GM19043 (cell line): ENCODE data around the gene DAB2.
"Not testable (repeated sequence)": the region's sequence is repeated elsewhere in the genome, so short reads cannot be mapped to it uniquely, and the experiment has no call there.

ENCODE experiments used
- ATAC-seq: cut with Tn5 transposase; IDR thresholded peaks from one replicate; pipeline ENCODE4 v1.9.1; 2021; ENCODE audit warnings: low read depth; ENCODE audit not compliant: unreplicated experiment

DAB2 gene

GRCh38 chr5:39422728-39423285 lies 2.0 kb downstream of the DAB2 start:
- ATAC-seq = no peak

DNA sequence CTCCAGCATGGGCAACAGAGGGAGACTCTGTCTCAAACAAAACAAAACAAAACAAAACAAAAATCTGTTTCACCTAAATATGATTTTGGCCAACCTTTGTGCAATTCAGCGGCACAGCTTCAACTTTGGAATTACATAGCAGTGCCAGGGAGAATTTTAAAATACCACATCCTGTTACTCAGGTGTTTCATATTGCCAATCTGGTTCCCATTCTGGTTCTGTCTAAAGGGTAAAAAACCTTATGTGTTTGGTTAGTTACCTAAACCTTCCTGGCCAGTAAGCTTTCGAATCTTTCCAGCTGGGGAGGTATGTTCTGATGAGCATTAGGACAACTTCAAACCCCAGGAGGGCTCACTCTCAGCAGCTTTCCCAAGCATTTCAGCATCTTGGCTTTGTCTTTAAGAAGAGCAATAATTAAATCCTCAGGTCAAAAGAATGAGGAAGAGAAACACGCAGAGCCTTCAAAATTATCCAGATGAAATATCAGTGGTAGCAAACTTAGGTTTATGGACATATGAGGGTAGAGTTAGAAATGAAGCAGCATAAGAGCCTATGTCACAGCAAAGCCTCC lies 2.7 kb downstream of the DAB2 start:
- no peak for ATAC-seq

DNA sequence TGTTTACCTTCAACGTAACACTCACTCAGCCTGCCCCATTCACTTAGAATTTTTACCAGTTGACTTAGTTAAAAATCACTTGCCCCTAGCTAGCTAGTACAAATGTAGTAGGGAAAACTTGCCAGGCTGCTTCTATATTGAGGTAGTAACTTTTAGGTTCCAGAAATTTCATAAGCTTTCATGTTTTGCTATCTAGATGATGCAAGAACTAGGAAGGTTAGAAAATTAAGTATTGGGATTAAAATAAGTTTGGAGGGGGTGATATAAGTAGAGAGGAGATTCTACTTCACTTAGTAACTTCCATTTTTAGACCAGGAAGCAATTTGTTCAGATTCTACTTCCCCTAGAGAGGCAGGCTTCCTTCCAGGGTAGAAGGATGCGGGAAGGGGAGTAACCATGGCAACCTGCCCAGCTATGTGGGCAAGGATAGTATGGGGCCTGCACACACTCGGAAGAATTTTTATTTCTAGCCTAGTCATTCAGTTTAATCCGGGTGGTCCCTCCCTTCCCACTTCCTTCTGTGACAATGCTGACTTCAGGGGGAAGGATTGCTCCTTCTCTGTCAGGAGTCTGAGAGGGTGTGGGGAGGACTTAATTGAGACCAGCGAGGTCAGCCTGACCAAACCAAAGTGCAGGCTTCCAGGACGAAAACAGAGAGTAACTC lies 4.2 kb downstream of the DAB2 start:
- ATAC-seq = no peak

DNA sequence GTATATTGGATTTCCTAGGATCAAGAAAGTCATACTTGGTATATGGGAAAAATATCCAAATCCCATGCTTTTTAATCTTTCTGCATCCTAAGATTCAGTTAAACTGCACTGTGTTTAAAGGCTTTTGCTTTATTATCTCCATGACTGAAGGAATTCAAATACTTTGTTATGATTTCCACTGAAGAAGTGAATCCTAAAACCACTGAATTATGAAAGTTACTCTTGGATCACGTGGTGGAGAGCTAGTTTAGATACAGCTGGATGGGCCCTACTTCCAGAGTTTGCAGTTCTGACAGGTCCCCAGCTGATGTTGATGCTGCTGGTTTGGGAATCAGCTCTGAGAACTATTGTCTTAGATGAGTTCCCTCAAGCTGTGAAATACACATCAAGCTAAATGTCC lies 5.0 kb downstream of the DAB2 start:
- ATAC-seq = no peak

GRCh38 chr5:39417979-39418378 lies 6.8 kb downstream of the DAB2 start:
- ATAC-seq = no peak

- no peak for ATAC-seq
These were observed 9.6 kb downstream of the DAB2 start for GRCh38 chr5:39415201-39415600.

DNA sequence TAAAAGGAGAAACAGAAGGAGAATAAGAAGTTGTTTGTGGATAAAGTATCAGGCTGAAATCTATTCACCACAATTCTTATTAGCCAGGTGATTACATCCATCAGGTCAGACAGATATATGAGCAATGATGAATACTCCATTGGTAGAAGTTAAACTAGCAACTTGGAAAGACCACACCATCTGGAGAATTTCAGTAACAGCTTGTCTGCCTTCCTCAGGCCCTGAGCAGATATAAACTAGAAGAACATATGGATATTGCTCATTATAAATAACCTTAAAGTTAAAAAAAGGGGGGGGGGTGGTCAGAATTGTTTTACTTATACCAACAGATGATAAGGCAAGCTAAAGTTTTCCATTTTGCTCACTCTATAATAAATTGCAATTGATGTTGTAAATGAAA lies 10.4 kb downstream of the DAB2 start:
- ATAC-seq = no peak

GRCh38 chr5:39413771-39414170 lies 11.0 kb downstream of the DAB2 start:
- ATAC-seq = no peak

DNA sequence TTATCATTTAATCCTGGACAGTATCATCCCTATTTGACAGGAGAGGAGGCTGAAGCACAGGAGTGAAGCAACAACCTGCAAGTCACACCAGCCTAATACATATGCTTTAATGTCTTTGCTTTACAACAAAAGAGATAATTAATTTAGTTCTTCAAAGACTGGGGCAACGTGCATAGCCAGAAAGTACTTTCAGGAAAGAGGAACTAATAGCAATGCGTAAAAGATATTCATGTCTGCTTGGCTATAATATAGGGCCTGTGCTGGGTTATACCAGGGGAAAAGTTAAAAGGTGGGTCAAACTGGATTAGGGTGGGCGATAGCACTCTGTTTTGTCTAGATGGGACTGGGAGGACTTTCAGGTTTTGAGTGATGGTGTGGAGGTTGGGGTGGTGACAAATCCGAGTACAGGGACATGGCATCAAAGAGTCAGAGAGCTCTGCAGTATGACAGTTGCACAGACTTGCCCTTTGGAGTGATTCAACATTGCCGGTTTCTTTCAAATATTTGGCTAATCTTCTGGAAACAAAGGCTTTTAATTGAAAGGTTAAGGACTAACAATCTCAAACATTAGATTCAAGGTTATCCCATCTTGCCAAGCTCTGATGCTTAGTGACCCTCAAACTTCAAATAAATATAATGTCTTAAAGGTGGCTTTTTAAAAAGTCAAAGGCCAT lies 11.9 kb downstream of the DAB2 start:
- ATAC-seq = no peak

GRCh38 chr5:39411985-39412384 lies 12.8 kb downstream of the DAB2 start:
- no peak for ATAC-seq

DNA sequence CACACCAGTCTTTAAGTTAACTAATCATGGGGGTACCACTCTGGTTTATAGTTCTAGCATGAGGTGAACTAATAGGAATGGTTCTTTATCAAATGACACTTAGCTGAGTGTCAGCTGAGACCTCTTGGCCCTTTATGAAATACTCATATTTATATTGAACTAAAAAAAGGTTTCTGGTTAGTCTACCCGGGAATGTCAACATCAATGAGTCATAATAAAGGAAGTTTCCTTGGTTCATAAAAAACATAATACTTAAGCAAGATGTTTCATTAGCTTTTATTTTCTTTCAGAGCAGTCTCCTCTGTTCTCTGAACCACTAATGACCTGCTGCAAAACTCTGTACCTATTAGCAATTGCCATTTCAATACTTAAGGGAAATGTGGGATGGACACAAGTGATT lies 13.7 kb downstream of the DAB2 start:
- no peak for ATAC-seq

DNA sequence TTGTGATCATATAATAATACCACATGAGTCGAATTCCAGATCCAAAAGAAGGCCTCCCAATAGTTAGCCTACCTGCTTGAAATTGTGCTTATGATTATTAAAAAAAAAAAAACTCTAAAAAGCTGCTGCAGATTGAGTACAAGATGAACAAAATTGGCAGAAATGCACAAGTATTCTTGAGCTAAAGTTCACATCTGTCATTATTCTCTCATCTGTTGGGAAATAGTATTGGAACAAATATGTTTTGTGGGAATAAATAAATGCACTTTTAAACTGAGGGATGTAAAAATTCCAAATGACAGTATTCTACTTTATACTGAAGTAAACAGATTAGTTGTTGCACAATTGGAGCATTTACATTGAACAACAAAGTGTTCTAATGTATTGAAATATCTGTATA lies 15.7 kb downstream of the DAB2 start:
- no peak for ATAC-seq

GRCh38 chr5:39405083-39405843 lies 19.5 kb downstream of the DAB2 start:
- no peak for ATAC-seq

- ATAC-seq = not testable (repeated sequence)
These were observed 21.0 kb downstream of the DAB2 start for GRCh38 chr5:39403761-39404160.

DNA sequence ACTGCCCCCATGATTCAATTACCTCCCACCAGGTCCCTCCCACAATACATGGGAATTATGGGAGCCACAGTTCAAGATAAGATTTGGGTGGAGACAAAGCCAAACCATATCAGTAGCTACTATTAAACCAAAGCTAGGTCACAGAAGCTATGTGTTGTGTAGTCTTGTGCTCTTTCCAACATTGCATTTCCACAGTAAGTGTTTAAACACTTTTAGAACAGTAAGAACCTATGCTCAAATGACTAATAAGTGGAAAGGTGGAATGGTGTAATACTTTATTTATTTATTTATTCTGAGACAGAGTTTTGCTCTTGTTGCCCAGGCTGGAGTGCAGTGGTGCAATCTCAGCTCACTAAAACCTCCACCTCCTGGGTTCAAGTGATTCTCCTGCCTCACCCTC lies 22.6 kb downstream of the DAB2 start:
- not testable (repeated sequence) for ATAC-seq

DNA sequence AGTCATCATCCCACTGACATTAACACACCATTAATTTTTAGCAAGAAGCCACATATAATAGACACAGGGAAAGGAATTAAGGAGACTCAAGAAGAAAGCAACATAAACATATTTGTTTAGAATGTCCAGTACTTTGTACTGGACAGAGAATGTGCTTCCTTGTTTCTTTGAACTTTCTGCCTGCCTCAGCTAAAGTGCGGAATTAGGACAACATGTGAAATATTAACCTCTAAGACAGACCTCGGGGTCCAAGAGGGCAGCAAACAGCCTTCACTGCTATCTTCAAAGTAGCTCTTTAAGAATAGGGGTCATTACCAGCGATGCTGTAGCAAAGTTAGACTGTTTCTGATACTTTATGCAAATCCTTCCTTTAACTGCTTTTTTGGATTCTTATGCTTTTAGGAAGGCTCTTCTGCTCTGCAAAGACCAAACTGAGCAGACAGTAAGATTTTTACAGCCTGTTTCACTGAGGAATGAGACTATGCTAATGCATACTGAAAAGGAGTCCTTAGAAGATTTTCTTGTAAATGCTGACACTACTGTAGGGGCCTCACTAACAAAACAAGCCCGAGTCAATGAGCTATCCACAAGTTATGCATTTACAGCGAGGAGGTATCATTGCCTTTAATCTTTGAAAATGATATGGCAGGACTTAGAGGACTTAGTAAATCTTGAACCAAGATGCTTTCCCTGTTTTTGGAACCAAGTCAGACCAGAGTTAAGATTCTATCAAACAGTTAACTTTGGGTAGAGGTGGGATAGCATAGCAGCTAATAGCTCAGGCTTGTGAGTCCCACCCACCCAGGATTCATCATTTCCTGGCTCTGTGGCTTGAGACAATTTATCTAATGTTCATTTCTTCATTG lies 23.8 kb downstream of the DAB2 start:
- ATAC-seq = no peak

DNA sequence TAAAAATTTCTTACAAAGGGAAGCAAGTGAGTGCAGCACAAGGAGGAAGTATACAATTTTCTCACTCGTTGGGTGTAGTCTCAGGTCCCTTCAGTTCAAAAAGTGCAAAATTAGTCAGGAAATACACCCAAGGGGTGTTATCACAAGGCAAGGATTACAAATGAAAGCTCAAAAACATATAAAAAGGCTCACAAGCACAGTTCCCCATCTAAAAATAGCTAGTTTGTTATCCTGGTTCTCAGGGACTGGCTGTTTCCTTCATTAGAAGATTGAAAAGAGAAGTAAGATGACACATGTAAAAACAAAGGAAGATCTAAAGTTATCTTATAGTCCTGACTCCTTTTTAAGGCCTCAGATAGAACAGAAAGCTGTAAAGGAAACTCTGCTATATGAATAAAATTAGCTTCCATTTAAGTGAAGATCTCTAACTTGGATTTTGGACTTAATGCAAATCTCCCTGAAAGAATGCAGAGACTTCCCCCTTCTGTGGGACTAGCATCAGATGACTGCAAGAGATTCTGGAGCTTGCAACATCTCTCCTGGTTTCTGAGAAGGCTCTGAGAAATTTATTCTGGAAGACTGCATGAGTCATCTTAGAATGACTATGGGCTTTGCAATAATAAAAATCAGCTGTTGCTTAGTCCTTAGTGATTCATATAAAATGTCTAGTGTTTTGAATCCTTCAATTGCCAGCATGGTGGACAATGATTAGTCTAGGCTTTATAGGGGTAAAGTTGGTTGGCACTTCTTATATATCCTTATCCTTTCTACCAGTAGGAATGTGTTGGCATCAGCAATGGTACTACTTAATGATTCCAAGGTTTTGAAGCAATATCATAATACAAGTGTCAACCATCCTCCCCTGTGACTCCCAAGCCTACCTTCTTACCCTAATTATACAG lies 25.4 kb downstream of the DAB2 start:
- no peak for ATAC-seq

DNA sequence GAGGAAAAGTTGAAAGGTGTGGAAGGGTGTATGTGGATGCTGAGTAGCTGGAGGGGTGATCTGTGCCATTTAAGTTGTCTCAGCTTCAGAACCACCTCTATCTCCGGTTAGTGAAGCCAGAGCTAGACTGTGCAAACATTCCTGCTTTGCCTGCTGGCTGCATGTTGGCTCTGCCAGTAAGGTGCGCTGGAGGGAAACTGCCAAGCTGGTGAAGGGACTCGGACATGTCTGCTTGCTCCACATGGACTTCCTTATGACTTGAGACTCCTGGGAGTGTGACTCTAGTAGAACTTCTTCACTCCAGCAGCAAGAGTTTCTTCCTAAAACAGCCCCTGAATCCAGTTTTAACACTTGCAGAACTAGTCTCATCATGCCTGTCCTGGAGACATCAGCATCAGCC lies 27.9 kb downstream of the DAB2 start:
- ATAC-seq = no peak

DNA sequence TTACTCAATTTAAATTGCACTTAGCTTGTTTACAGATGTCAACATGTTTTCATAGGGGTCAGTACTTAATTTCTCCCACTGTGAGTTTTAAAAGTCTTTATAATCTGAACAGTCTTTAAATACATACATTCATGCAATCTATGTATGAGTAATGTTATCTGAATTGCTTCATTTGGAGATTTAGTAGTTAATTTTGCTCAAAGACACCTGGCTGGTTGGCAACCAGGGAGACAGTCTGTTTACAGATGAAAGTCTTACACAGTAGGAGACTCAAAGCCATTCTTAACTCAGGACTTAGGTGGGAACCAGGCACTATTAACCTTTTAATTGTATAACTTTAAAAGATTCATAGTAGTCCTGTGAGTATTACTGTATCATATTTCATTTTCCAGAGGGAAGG lies 29.3 kb downstream of the DAB2 start:
- ATAC-seq = no peak
